OCI-LY7 (cell line): ENCODE results near the gene ZDHHC14. TPM values are rescaled to one million over a fixed set of nuclear protein-coding genes. Genes with fewer than 3 reads are reported as not detected.

Experiments used
- BruUV-seq: library from RNA; stranded (reverse); fragments of 400-500 nt; replicated peaks from 2 replicates; lab custom pipeline; 2021; lab: Mats Ljungman, UMichigan
- CTCF ChIA-PET: fragments of 300-600 bp; sonication (Branson Sonifier 250); formaldehyde crosslinking; loops from one replicate; lab custom pipeline; 2022; ENCODE audit warnings: antibody characterized with exemption; ENCODE audit not compliant: unreplicated experiment; lab: Charles Lee
- POLR2A ChIA-PET: fragments of 300-600 bp; sonication (Branson Sonifier 250); formaldehyde crosslinking; loops from one replicate; lab custom pipeline; 2022; ENCODE audit warnings: antibody characterized with exemption; lab: Charles Lee
- DNase-seq: peaks from one replicate; pipeline ENCODE4 v3.0.0-alpha.2; 2015; ENCODE audit warnings: low spot score
- H2AFZ ChIP-seq: fragments of 200-600 bp; sonication (generic), shearing (Covaris generic); 2 replicates; pipeline ENCODE4 v1.6.1; 2014; ENCODE audit warnings: mild to moderate bottlenecking, antibody characterized with exemption, low read length, moderate library complexity
- H3K27ac ChIP-seq: fragments of 200-600 bp; sonication (generic); 2 replicates; pipeline ENCODE4 v1.5.1; 2014; ENCODE audit warnings: mixed run types, low read depth, mild to moderate bottlenecking, moderate library complexity, low read length, inconsistent platforms; ENCODE audit not compliant: poor library complexity, severe bottlenecking
- H3K36me3 ChIP-seq: fragments of 200-600 bp; sonication (generic); 2 replicates; pipeline ENCODE4 v1.6.1; 2014; ENCODE audit warnings: mild to moderate bottlenecking, antibody characterized with exemption, low read length, moderate library complexity, mixed read lengths; ENCODE audit not compliant: insufficient read depth
- H3K4me1 ChIP-seq: fragments of 200-600 bp; sonication (generic); 2 replicates; pipeline ENCODE4 v1.5.1; 2014; ENCODE audit warnings: mild to moderate bottlenecking, low read length; ENCODE audit not compliant: insufficient read depth, poor library complexity, severe bottlenecking
- H3K4me2 ChIP-seq: fragments of 200-600 bp; sonication (generic); 2 replicates; pipeline ENCODE4 v1.6.1; 2014; ENCODE audit warnings: mild to moderate bottlenecking, low read length
- H3K4me3 ChIP-seq: fragments of 200-600 bp; sonication (generic); 2 replicates; pipeline ENCODE4 v1.5.1; 2014; ENCODE audit warnings: mild to moderate bottlenecking, low read depth, low read length; ENCODE audit not compliant: poor library complexity, severe bottlenecking
- H3K79me2 ChIP-seq: fragments of 200-600 bp; sonication (generic); 2 replicates; pipeline ENCODE4 v1.6.1; 2016; ENCODE audit warnings: low read depth, mild to moderate bottlenecking, low read length, moderate library complexity, mixed read lengths; ENCODE audit not compliant: insufficient read depth
- H3K9me2 ChIP-seq: fragments of 200-600 bp; sonication (generic); 2 replicates; pipeline ENCODE4 v1.6.1; 2016; ENCODE audit warnings: mild to moderate bottlenecking, low read length, mixed read lengths; ENCODE audit not compliant: insufficient read depth
- H3K9me3 ChIP-seq: fragments of 200-600 bp; sonication (generic); 2 replicates; pipeline ENCODE4 v1.6.1; 2014; ENCODE audit warnings: mild to moderate bottlenecking, mixed run types, low read length, mixed read lengths
- H4K20me1 ChIP-seq: fragments of 200-600 bp; sonication (generic); 2 replicates; pipeline ENCODE4 v1.6.1; 2014; ENCODE audit warnings: mild to moderate bottlenecking, antibody characterized with exemption, low read length, moderate library complexity, mixed read lengths; ENCODE audit not compliant: insufficient read depth
- EZH2phosphoT487 ChIP-seq: fragments of 200-600 bp; sonication (generic); IDR thresholded peaks from 2 replicates; pipeline ENCODE4 v1.6.1; 2018; ENCODE audit warnings: low read depth, borderline replicate concordance, mild to moderate bottlenecking, mixed run types, antibody characterized with exemption, low read length, moderate library complexity, mixed read lengths
- intact Hi-C: fragments of 100-400 bp; cut with micrococcal nuclease; formaldehyde crosslinking; loops from one replicate; pipeline ENCODE4 v1.10.0; 2022; ENCODE audit not compliant: unreplicated experiment
- total RNA-seq, 2 experiments: library from RNA; depleted of rRNA in 1 of 2; stranded (reverse); fragments of >200 nt in 1 of 2; shearing (Covaris generic) in 1 of 2; gene quantifications; 2 replicates each; pipeline ENCODE4 v1.2.3, GENCODE V29; 2014 to 2022
- TF ChIP-seq, protein P1 (sequence below): fragments of 200-600 bp; sonication (generic); conservative IDR thresholded peaks from 2 replicates; pipeline ENCODE4 v1.5.1; 2014; ENCODE audit warnings: mild to moderate bottlenecking, antibody characterized with exemption, low read length, moderate library complexity, mixed read lengths

ZDHHC14 gene
- total RNA-seq, 2 experiments from 2014 or later = 0.69 to 3.0 TPM

DNA sequence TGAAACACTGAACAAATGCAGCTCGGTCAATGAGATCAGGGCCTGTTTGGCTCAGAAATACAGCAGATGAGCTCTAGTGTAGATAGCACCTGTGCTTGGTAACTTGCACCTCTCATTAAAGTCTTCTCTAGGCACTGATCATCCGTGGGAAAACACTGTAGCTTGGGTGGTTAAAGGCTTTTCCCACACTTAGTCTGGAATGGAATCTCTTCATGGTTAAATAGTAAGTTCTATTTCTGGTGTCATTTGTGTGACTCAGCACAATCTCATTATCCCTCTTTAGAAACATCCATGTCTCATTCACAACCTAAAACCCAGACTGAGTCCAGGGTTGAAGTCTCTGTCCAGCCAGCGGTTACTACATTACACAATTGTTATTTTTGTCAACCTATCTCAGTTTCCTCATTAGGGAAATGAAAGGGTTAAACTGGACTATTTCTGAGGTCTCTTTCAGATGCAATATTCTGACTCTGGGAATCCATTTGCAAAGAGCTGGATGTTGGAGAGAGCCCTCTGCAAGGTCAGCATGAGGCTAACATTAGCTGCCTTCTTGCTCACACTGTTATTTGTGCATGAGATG, 125.0 kb downstream of the ZDHHC14 start:
- Histone ChIP-seq H4K20me1 (no peaks in the 10 kb centered on the region), H3K27ac (no peak overlapping the region), H3K79me2 (no peaks in the 10 kb centered on the region), H3K4me3 (no peak overlapping the region), H3K9me2 (no peaks in the 10 kb centered on the region), H3K4me1 (peaks cover 4% of the 10 kb centered on the region), H3K36me3 (no peaks in the 10 kb centered on the region), H2AFZ (no peak overlapping the region), H3K4me2 (no peak overlapping the region), H3K9me3 (no peaks in the 10 kb centered on the region)
- ChIA-PET POLR2A (interaction anchor here (1.4 kb wide), 1 partner anchor 19 kb away, joined by 4 read pairs; no protein-coding TSS in a partner anchor), CTCF (no interaction called here)
- intact Hi-C loops = loop anchor here (10.0 kb wide), 1 partner anchor 191 kb away; no protein-coding TSS in a partner anchor
- TF ChIP-seq EZH2phosphoT487 = no peak
- TF ChIP-seq, protein P1, sequence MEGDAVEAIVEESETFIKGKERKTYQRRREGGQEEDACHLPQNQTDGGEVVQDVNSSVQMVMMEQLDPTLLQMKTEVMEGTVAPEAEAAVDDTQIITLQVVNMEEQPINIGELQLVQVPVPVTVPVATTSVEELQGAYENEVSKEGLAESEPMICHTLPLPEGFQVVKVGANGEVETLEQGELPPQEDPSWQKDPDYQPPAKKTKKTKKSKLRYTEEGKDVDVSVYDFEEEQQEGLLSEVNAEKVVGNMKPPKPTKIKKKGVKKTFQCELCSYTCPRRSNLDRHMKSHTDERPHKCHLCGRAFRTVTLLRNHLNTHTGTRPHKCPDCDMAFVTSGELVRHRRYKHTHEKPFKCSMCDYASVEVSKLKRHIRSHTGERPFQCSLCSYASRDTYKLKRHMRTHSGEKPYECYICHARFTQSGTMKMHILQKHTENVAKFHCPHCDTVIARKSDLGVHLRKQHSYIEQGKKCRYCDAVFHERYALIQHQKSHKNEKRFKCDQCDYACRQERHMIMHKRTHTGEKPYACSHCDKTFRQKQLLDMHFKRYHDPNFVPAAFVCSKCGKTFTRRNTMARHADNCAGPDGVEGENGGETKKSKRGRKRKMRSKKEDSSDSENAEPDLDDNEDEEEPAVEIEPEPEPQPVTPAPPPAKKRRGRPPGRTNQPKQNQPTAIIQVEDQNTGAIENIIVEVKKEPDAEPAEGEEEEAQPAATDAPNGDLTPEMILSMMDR = no peak
- DNase-seq = no peak
- no TSS peak for BruUV-seq

DNA sequence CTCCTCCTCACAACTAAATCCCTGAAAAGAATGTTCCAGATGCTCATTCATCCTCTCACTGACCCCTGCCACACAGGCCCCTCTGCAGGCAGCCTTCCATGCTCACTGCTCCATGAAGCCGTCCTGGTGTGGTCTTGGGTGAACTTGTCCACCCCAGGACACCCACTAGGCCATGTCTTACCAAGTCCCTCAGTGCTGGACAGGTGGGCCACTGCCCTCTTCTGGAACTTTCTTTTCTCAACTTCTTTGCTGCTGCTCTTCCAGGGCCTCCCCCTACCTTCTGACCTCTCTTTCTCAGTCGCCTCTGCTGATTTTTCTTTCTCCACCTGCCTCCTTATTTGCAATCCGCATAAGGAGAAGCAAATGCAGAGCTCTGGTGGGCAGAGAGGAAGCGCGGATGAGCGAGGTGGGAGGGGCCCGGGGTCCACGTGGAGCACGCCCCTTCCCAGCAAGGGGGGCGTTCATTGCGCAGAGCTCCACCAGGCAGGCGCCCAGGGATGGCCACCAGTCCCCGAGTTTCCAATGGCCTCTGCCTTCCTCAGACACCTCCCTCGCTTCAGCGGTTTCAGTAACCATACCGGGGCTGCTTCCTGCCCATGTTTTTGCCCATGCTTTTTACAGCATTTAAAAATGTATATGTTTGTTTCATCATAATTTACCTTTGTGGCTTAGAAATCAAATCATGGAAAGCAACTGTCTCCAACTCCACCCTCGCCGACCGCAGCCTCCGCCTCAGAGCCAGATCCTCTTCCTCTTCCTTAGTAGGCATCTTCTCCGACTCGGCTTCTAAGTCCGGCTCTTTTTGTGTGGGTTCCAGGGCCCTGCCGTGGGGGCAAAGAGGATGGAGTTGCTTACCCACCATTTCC, 129.6 kb downstream of the ZDHHC14 start:
- TF ChIP-seq EZH2phosphoT487 = no peak
- TF ChIP-seq, protein P1 = no peak
- BruUV-seq = no TSS peak
- H3K9me3 ChIP-seq = no peaks in the 10 kb centered on the region
- no peak overlapping the region for H2AFZ ChIP-seq
- no peak for DNase-seq
- H3K4me1 ChIP-seq = no peaks in the 10 kb centered on the region
- no peaks in the 10 kb centered on the region for H4K20me1 ChIP-seq
- H3K4me3 ChIP-seq = no peak overlapping the region
- no peaks in the 10 kb centered on the region for H3K9me2 ChIP-seq
- H3K79me2 ChIP-seq = no peaks in the 10 kb centered on the region
- no peak overlapping the region for H3K27ac ChIP-seq
- intact Hi-C loops = no loop called here
- ChIA-PET CTCF (interaction anchor here (0.6 kb wide), 1 partner anchor 44 kb away, joined by 3 read pairs; no protein-coding TSS in a partner anchor), POLR2A (no interaction called here)
- no peak overlapping the region for H3K4me2 ChIP-seq
- H3K36me3 ChIP-seq = no peaks in the 10 kb centered on the region
